OCI-LY3 (cell line): ENCODE measurements around the gene PINLYP.

Experiments
- EZH2phosphoT487 ChIP-seq: fragments of 200-600 bp; shearing (Covaris generic); IDR thresholded peaks from 2 replicates; pipeline ENCODE4 v1.6.1; 2018; ENCODE audit warnings: antibody characterized with exemption, mixed run types, low read depth
- TF ChIP-seq, protein P1 (sequence below): fragments of 200-600, 300-600 bp; sonication (generic); IDR thresholded peaks from 2 replicates; pipeline ENCODE4 v1.5.1; 2014; ENCODE audit warnings: antibody characterized with exemption, low read length, low read depth

- TF ChIP-seq, protein P1, sequence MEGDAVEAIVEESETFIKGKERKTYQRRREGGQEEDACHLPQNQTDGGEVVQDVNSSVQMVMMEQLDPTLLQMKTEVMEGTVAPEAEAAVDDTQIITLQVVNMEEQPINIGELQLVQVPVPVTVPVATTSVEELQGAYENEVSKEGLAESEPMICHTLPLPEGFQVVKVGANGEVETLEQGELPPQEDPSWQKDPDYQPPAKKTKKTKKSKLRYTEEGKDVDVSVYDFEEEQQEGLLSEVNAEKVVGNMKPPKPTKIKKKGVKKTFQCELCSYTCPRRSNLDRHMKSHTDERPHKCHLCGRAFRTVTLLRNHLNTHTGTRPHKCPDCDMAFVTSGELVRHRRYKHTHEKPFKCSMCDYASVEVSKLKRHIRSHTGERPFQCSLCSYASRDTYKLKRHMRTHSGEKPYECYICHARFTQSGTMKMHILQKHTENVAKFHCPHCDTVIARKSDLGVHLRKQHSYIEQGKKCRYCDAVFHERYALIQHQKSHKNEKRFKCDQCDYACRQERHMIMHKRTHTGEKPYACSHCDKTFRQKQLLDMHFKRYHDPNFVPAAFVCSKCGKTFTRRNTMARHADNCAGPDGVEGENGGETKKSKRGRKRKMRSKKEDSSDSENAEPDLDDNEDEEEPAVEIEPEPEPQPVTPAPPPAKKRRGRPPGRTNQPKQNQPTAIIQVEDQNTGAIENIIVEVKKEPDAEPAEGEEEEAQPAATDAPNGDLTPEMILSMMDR, result no peak
- TF ChIP-seq EZH2phosphoT487, result no peak
These were observed 30.3 kb upstream of the PINLYP start for GRCh38 chr19:43545276-43545675.
